Skeletal muscle tissue (tissue), 4 donors: ENCODE results near the gene TMC1. TPM values are rescaled to one million over a fixed set of nuclear protein-coding genes. Genes with fewer than 3 reads are reported as not detected.

ENCODE experiments used
- H3K27ac ChIP-seq: one replicate; pipeline ENCODE4 v1.7.0; 2013; ENCODE audit warnings: mild to moderate bottlenecking, low read depth, low read length, inconsistent platforms
- H3K27me3 ChIP-seq, 3 donors: one replicate each; pipeline ENCODE4 v1.7.0; 2013; ENCODE audit warnings: low read length in 3 of 3; ENCODE audit not compliant: control insufficient read depth in 3 of 3, insufficient read depth in 3 of 3
- H3K36me3 ChIP-seq, 3 donors: one replicate each; pipeline ENCODE4 v1.7.0; 2013; ENCODE audit warnings: low read length in 3 of 3; ENCODE audit not compliant: control insufficient read depth in 3 of 3, insufficient read depth in 3 of 3
- H3K4me1 ChIP-seq, 3 donors: one replicate each; pipeline ENCODE4 v1.7.0; 2013; ENCODE audit warnings: low read length in 3 of 3, mild to moderate bottlenecking in 3 of 3; ENCODE audit not compliant: control insufficient read depth in 3 of 3, insufficient read depth in 3 of 3
- H3K4me3 ChIP-seq, 3 donors: one replicate each; pipeline ENCODE4 v1.7.0; 2013; ENCODE audit warnings: low read length in 3 of 3
- H3K9ac ChIP-seq, 3 donors: one replicate each; pipeline ENCODE4 v1.7.0; 2013; ENCODE audit warnings: low read length in 3 of 3, mild to moderate bottlenecking in 3 of 3, moderate library complexity in 2 of 3, low read depth in 1 of 3
- H3K9me3 ChIP-seq, 3 donors: one replicate each; pipeline ENCODE4 v1.7.0; 2013; ENCODE audit warnings: low read length in 3 of 3; ENCODE audit not compliant: control insufficient read depth in 3 of 3
- total RNA-seq: library from RNA; depleted of rRNA; stranded (reverse); fragments of >200 nt; gene quantifications from one replicate; pipeline ENCODE4 v1.2.3, GENCODE V29; 2014
- donor health status: Osteomylitis.

TMC1 gene
- total RNA-seq, 1 donor from 2014 or later, result 0.52 TPM

- Histone ChIP-seq H3K27ac (no peak overlapping the region), H3K36me3 (no peaks in the 10 kb centered on the region), H3K27me3 (no peaks in the 10 kb centered on the region), H3K9me3 (no peaks in the 10 kb centered on the region), H3K4me1 (peaks cover under 1 to 1% (median under 1%) of the 10 kb centered on the region in 3 donors), H3K4me3 (no peak overlapping the region), H3K9ac (no peak overlapping the region)
Measured at GRCh38 chr9:72597601-72598000, 76.2 kb downstream of the TMC1 start.

GRCh38 chr9:72598639-72599038 lies 77.2 kb downstream of the TMC1 start:
- no peaks in the 10 kb centered on the region for H3K27me3 ChIP-seq
- H3K9ac ChIP-seq, result no peak overlapping the region
- H3K27ac ChIP-seq, result no peak overlapping the region
- H3K4me3 ChIP-seq, result no peak overlapping the region
- no peaks in the 10 kb centered on the region for H3K9me3 ChIP-seq
- H3K36me3 ChIP-seq, result no peaks in the 10 kb centered on the region
- H3K4me1 ChIP-seq, result no peaks in the 10 kb centered on the region

GRCh38 chr9:72599874-72600534 lies 78.6 kb downstream of the TMC1 start:
- Histone ChIP-seq H3K9me3 (no peaks in the 10 kb centered on the region), H3K4me3 (no peak overlapping the region), H3K27ac (no peak overlapping the region), H3K9ac (no peak overlapping the region), H3K27me3 (no peaks in the 10 kb centered on the region), H3K36me3 (no peaks in the 10 kb centered on the region), H3K4me1 (no peaks in the 10 kb centered on the region)

DNA sequence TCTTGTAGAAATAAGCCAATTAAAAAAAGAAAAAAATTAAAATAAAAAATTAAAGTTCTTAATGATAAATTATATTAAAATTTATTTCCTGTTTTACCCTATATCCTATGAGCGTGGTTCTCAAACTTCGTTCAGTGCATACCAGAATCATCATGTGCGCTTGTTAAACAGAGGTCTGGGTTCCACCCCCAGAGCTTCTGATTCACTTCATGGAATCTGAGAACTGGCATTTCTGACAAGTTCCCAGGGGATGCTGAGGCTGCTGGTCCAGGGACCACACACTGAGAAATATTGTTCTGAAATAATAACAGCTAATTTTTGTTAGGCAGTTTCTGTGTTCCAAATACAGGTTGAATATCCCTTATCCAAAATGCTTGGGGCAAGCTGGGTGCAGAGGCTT lies 79.3 kb downstream of the TMC1 start:
- H3K27me3 ChIP-seq, result no peaks in the 10 kb centered on the region
- H3K4me1 ChIP-seq, result no peaks in the 10 kb centered on the region
- H3K9ac ChIP-seq, result no peak overlapping the region
- no peaks in the 10 kb centered on the region for H3K9me3 ChIP-seq
- no peaks in the 10 kb centered on the region for H3K36me3 ChIP-seq
- H3K27ac ChIP-seq, result no peak overlapping the region
- H3K4me3 ChIP-seq, result no peak overlapping the region

GRCh38 chr9:72601615-72602014 lies 80.2 kb downstream of the TMC1 start:
- Histone ChIP-seq H3K27ac (no peak overlapping the region), H3K9me3 (no peaks in the 10 kb centered on the region), H3K36me3 (no peaks in the 10 kb centered on the region), H3K27me3 (no peaks in the 10 kb centered on the region), H3K4me1 (no peaks in the 10 kb centered on the region), H3K4me3 (no peak overlapping the region), H3K9ac (no peak overlapping the region)

DNA sequence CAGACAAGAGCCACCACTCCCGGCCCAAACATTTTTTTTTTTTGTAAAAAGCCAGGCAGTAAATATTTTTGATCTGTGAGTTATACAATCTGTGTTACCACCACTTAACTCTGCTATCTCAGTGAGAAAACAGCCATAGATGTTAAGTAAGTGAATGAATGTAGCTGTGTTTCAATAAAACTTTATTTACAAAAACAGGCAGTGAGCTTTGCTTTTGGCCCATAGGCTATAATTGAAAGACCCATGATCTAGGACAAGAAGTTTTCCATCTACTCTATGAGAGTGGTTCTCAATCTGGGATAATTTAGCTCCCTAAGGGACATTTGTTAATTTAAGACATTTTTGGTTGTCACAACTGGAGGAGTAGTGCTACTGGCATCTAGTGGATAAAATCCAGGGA lies 91.0 kb downstream of the TMC1 start:
- no peak overlapping the region for H3K4me3 ChIP-seq
- H3K27me3 ChIP-seq, result no peaks in the 10 kb centered on the region
- no peaks in the 10 kb centered on the region for H3K36me3 ChIP-seq
- H3K4me1 ChIP-seq, result no peaks in the 10 kb centered on the region
- no peaks in the 10 kb centered on the region for H3K9me3 ChIP-seq
- H3K9ac ChIP-seq, result no peak overlapping the region
- H3K27ac ChIP-seq, result no peak overlapping the region

GRCh38 chr9:72614067-72614466 lies 92.7 kb downstream of the TMC1 start:
- Histone ChIP-seq H3K4me3 (no peak overlapping the region), H3K4me1 (no peaks in the 10 kb centered on the region), H3K27ac (no peak overlapping the region), H3K36me3 (no peaks in the 10 kb centered on the region), H3K27me3 (no peaks in the 10 kb centered on the region), H3K9ac (no peak overlapping the region), H3K9me3 (no peaks in the 10 kb centered on the region)

- Histone ChIP-seq H3K36me3 (no peaks in the 10 kb centered on the region), H3K27me3 (no peaks in the 10 kb centered on the region), H3K4me3 (no peak overlapping the region), H3K27ac (no peak overlapping the region), H3K9me3 (no peaks in the 10 kb centered on the region), H3K4me1 (no peaks in the 10 kb centered on the region), H3K9ac (no peak overlapping the region)
Measured at GRCh38 chr9:72615931-72616330, 94.5 kb downstream of the TMC1 start.

DNA sequence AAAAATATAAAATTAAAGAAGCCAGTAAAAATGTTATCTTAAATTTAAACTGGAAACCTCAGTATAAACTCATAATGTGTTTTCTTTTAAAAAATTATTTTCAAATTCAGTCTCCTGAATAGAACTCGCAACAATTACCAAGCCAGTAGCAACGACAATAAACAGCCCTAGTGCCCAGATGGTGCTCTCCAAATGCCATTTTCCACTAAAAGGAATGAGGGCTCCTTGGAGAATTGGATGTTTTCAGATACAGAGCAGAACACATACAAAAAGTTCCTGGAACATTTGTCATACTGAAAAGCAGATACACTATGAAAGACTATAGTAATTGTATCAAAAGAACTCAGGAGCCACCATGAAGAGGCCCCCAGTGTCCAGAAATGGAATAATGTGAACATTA lies 97.4 kb downstream of the TMC1 start:
- H3K9me3 ChIP-seq, result no peaks in the 10 kb centered on the region
- no peaks in the 10 kb centered on the region for H3K27me3 ChIP-seq
- no peaks in the 10 kb centered on the region for H3K4me1 ChIP-seq
- no peaks in the 10 kb centered on the region for H3K36me3 ChIP-seq
- H3K9ac ChIP-seq, result no peak overlapping the region
- H3K27ac ChIP-seq, result no peak overlapping the region
- no peak overlapping the region for H3K4me3 ChIP-seq

DNA sequence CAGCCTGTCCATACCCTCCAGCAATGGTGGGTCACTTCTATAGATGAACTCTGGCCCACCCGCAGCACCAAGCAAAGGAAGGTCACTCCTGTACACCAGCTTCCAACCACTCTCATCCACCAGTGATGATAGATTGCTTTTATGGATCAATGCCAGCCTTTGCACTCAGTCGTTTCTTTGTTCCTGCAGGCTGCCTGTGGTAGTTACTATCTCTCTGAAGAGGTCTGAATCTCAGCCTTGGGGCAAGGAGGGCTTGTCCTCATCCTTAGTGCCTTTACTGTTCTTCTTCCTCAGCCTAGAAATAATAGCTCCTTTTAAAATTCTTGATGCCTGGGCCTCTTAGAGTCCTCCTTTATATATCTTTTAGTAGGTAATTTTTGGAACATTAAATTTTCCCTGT lies 100.8 kb downstream of the TMC1 start:
- Histone ChIP-seq H3K4me1 (no peaks in the 10 kb centered on the region), H3K27me3 (no peaks in the 10 kb centered on the region), H3K4me3 (no peak overlapping the region), H3K9ac (no peak overlapping the region), H3K27ac (no peak overlapping the region), H3K9me3 (no peaks in the 10 kb centered on the region), H3K36me3 (no peaks in the 10 kb centered on the region)
